GM23248 (cell line): ENCODE measurements around the gene AP3S2.

Experiments used
- EZH2 ChIP-seq: fragments of 200-600 bp; sonication (generic); IDR thresholded peaks from 2 replicates; pipeline ENCODE4 v1.6.1; 2018; ENCODE audit warnings: antibody characterized with exemption, mild to moderate bottlenecking; ENCODE audit not compliant: insufficient read depth, poor library complexity, severe bottlenecking
- EZH2phosphoT487 ChIP-seq: fragments of 200-600 bp; sonication (generic); IDR thresholded peaks from 2 replicates; pipeline ENCODE4 v1.6.1; 2018; ENCODE audit warnings: antibody characterized with exemption, moderate library complexity, mild to moderate bottlenecking, low read depth; ENCODE audit not compliant: insufficient read depth

DNA sequence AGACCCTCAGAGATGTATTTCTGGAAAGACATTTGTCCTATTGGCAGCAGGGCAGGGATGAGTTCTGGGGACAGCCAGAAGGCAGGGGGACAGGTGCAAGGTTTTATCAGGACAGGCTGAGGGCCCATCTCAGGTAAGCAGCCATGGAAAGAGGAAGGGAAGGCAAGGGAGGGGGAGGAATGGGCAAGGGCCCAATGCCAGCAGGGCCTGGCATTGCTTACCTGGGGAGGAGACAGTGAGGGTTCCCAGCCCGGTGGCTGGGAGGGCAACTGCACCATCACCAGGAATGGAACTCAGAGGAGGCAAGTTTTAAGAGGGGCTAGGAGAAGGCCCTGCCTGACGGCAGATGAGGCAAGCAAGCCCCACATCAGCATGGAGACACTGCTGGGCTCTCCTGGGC is 15.8 kb upstream of the AP3S2 start:
- TF ChIP-seq EZH2 (no peak), EZH2phosphoT487 (no peak)
